CD4-positive, CD25-positive, alpha-beta regulatory T cell (primary cell): Measurements from ENCODE around the gene RASAL2. TPM values are rescaled to one million over a fixed set of nuclear protein-coding genes. Genes with fewer than 3 reads are reported as not detected.

Source experiments
- ATAC-seq, 2 donors: fragments of 150-1000 bp; cut with Tn5 transposase; one replicate each; pipeline ENCODE4 v1.10.0; 2021; ENCODE audit warnings: low read depth in 2 of 2, moderate number of reproducible peaks in 2 of 2, moderate library complexity in 1 of 2
- DNase-seq, 3 donors: peaks; one replicate each; pipeline versions ENCODE4 v3.0.0 to v3.0.0-alpha.2; 2012 to 2022; ENCODE audit warnings: mixed read lengths in 1 of 3
- H3K27ac ChIP-seq: one replicate; pipeline ENCODE4 v1.7.0; 2013; ENCODE audit warnings: mild to moderate bottlenecking, low read length; ENCODE audit not compliant: insufficient read depth, poor library complexity, severe bottlenecking
- H3K27me3 ChIP-seq: one replicate; pipeline ENCODE4 v1.7.0; 2013; ENCODE audit warnings: low read length; ENCODE audit not compliant: control insufficient read depth, insufficient read depth
- H3K36me3 ChIP-seq: one replicate; pipeline ENCODE4 v1.7.0; 2013; ENCODE audit warnings: mild to moderate bottlenecking, low read length, moderate library complexity; ENCODE audit not compliant: control insufficient read depth, insufficient read depth
- H3K4me1 ChIP-seq: 2 replicates; pipeline ENCODE4 v1.7.0; 2013; ENCODE audit warnings: mild to moderate bottlenecking, low read length; ENCODE audit not compliant: insufficient read depth, control insufficient read depth, poor library complexity, severe bottlenecking
- H3K4me3 ChIP-seq: one replicate; pipeline ENCODE4 v1.7.0; 2013; ENCODE audit warnings: low read depth, mild to moderate bottlenecking, low read length, moderate library complexity
- H3K9me3 ChIP-seq, 2 experiments: 1 replicate in 1 of 2; 2 replicates in 1 of 2; pipeline ENCODE4 v1.7.0; 2013; ENCODE audit warnings: low read length in 2 of 2, mild to moderate bottlenecking in 1 of 2, moderate library complexity in 1 of 2; ENCODE audit not compliant: control insufficient read depth in 2 of 2
- H3K27ac Mint-ChIP-seq, 3 donors: one replicate each; pipeline ENCODE4 v1.8.0; 2020 to 2022; ENCODE audit warnings: mild to moderate bottlenecking in 3 of 3, mixed read lengths in 3 of 3, moderate library complexity in 2 of 3
- H3K27me3 Mint-ChIP-seq: one replicate; pipeline ENCODE4 v1.8.0; 2022; ENCODE audit warnings: mild to moderate bottlenecking, mixed read lengths
- H3K36me3 Mint-ChIP-seq: one replicate; pipeline ENCODE4 v1.8.0; 2020; ENCODE audit warnings: mixed read lengths
- H3K4me1 Mint-ChIP-seq, 4 donors: one replicate each; pipeline ENCODE4 v1.8.0; 2020 to 2022; ENCODE audit warnings: mixed read lengths in 4 of 4, mild to moderate bottlenecking in 1 of 4
- H3K4me3 Mint-ChIP-seq, 4 donors: one replicate each; pipeline ENCODE4 v1.8.0; 2020 to 2022; ENCODE audit warnings: mild to moderate bottlenecking in 4 of 4, mixed read lengths in 4 of 4, moderate library complexity in 3 of 4
- H3K9me3 Mint-ChIP-seq, 7 donors: one replicate each; pipeline ENCODE4 v1.8.0; 2020 to 2022; ENCODE audit warnings: mixed read lengths in 7 of 7, mild to moderate bottlenecking in 3 of 7, moderate library complexity in 2 of 7
- polyA plus RNA-seq, 4 donors: library from polyadenylated mRNA; unstranded; fragments of 300-500 nt; fragmentation: Illumina TruSeq; gene quantifications; one replicate each; pipeline ENCODE4 v1.2.3, GENCODE V29; 2021
- total RNA-seq: library from RNA; stranded (reverse); gene quantifications from one replicate; pipeline ENCODE4 v1.2.3, GENCODE V29; 2022

Gene RASAL2
- total and polyA plus RNA-seq, 5 donors from 2014 or later, result not detected

DNA sequence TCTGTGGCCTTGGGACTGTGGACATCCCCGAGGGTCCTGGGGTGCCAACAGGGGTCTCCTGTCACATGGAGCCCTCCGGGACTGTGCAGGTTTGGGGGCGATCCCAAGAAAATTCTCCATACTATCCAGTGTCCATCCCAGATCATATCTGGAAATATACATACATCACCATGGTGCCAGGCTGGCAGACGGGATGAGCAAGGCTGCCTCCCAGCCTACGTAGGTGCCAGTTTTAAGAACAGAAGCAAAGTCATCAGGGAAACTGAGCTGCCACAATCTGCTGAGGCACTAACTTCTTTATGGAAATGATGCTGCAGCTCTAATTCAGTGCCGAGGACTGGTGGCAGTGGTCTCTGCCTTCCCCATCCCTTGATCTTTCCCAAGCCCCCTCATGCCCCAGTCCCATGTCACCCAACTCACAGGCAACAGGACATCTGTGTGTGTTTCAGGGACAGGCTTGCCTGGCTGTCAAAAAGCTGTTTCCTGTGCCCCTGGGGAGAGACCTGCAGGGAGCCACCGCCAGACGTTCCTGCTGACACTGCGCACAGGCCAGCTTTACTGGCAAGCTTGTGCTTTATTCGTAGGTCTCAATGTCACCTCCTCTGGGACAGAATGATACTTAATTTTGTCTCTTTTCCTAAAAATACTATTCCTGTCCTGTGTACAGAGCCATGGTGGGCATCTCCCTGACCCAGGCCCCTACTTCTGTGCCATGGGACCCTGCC lies 434.5 kb downstream of the RASAL2 start:
- H3K9me3 ChIP-seq, result no peaks in the 10 kb centered on the region
- Mint-ChIP-seq H3K9me3 (no peaks in the 10 kb centered on the region), H3K27me3 (no peaks in the 10 kb centered on the region), H3K4me3 (no peak overlapping the region), H3K36me3 (no peaks in the 10 kb centered on the region), H3K4me1 (peaks cover 0 to 2% (median under 1%) of the 10 kb centered on the region in 4 donors), H3K27ac (no peak overlapping the region)
- no peaks in the 10 kb centered on the region for H3K27me3 ChIP-seq
- ATAC-seq (no peak), DNase-seq (no peak)
- no peak overlapping the region for H3K4me3 ChIP-seq
- H3K36me3 ChIP-seq, result no peaks in the 10 kb centered on the region
- H3K4me1 ChIP-seq, result peaks cover 3% of the 10 kb centered on the region
- H3K27ac ChIP-seq, result no peak overlapping the region

DNA sequence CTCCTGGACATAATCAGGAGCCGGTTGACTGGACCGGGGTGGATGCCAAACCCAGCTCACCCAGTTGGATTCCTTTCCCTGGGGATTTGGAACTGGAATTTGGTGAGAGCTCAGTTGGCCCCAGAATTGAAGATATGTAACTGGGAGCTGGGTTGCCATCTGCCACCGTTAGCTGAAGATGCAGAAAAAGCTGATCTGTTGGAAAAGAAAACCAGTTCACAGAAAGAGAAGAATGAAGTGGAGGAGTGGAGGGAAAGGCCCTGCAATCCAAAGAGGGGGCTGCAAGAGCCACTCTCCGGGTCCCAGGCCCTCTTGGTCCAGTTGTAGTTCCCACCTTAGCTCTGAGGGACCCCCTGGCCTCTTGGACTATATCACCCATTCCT lies 435.0 kb downstream of the RASAL2 start:
- Mint-ChIP-seq H3K4me1 (peaks cover 0 to 2% (median under 1%) of the 10 kb centered on the region in 4 donors), H3K4me3 (no peak overlapping the region), H3K27me3 (no peaks in the 10 kb centered on the region), H3K36me3 (no peaks in the 10 kb centered on the region), H3K27ac (peak overlapping the region in 1 of 3 donors; percentile 38), H3K9me3 (no peaks in the 10 kb centered on the region)
- no peak for ATAC-seq
- no peaks in the 10 kb centered on the region for H3K27me3 ChIP-seq
- no peak for DNase-seq
- no peak overlapping the region for H3K27ac ChIP-seq
- H3K4me1 ChIP-seq, result peaks cover 3% of the 10 kb centered on the region
- H3K4me3 ChIP-seq, result no peak overlapping the region
- H3K9me3 ChIP-seq, result no peaks in the 10 kb centered on the region
- H3K36me3 ChIP-seq, result no peaks in the 10 kb centered on the region

DNA sequence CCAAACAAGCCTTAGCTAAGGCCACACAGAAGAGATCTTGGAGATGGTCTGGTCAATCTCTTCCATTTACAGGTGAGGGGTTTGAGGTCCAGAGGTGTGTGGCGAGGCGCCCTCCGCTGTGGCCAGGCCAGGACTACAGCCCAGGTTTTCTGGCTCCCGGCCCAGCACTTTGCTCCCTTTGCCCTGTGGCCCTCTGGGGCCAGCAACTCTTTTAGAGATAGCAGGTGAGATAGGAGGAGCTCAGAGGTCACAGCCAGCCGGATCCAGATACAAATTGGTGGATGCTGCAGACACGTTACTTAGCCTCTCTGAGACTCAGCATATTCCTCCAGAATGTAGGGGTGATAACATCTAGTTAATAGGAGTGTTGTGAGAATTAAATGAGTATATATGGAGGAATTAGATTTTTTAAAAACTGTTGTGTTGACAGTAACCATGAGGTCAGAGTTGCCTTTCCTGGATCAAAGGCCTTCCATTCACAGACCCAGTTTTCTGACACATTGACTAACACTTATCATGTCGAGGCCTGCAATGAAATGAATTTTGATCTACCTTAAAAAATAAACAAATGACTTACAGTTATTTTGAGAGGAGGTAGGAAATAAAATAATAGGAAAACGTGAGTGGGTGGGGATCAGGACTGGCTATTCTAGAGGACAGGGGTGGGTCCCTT lies 435.6 kb downstream of the RASAL2 start:
- Mint-ChIP-seq H3K27me3 (no peaks in the 10 kb centered on the region), H3K36me3 (no peaks in the 10 kb centered on the region), H3K27ac (peak overlapping the region in 1 of 3 donors; percentile 38), H3K9me3 (no peaks in the 10 kb centered on the region), H3K4me3 (no peak overlapping the region), H3K4me1 (peaks cover 0 to 2% (median under 1%) of the 10 kb centered on the region in 4 donors)
- DNase-seq, result no peak
- Histone ChIP-seq H3K9me3 (no peaks in the 10 kb centered on the region), H3K4me1 (peaks cover 3% of the 10 kb centered on the region), H3K4me3 (no peak overlapping the region), H3K27me3 (no peaks in the 10 kb centered on the region), H3K36me3 (no peaks in the 10 kb centered on the region), H3K27ac (no peak overlapping the region)
- no peak for ATAC-seq

DNA sequence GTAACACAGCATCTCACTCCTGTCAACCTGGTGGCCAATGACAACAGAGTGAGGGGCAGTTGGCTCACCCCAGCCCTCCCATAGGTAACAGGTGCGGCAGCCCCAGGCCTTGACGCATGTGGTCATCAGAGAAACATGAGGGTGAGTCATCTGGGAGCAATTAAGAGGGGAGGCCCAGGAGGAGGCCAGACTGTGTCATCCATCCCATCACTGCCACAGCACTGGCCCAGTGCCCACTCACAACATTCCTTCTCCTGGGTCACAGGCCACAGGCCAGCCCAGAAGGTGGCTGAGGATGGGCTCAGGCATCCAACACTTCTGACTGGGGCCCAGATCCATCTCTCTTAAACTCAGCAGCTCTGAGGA lies 436.1 kb downstream of the RASAL2 start:
- DNase-seq, result no peak
- Histone ChIP-seq H3K27me3 (no peaks in the 10 kb centered on the region), H3K9me3 (no peaks in the 10 kb centered on the region), H3K4me3 (no peak overlapping the region), H3K36me3 (no peaks in the 10 kb centered on the region), H3K27ac (no peak overlapping the region), H3K4me1 (peaks cover 3% of the 10 kb centered on the region)
- Mint-ChIP-seq H3K36me3 (no peaks in the 10 kb centered on the region), H3K27ac (peak overlapping the region in 1 of 3 donors; percentile 38), H3K27me3 (no peaks in the 10 kb centered on the region), H3K4me3 (no peak overlapping the region), H3K9me3 (no peaks in the 10 kb centered on the region), H3K4me1 (peaks cover 0 to 2% (median under 1%) of the 10 kb centered on the region in 4 donors)
- no peak for ATAC-seq

DNA sequence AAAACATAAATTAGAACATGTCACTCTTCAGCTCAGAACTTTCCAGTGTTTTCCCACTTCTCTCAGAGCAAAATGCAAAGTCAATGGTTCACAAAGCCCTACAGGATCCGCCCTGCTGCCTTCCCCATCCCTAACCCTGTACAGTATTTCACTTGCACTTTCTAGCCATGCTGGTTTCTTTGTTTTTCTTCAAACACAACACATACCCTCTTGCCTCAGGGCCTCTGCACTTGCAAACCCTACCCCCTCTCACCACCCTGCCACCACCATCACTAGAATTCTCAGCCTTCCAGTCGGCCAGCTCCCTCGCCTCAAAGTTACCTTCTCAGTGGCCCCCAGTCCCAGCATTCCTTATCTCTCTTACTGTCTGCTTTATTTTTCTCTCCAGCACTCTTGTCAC lies 436.6 kb downstream of the RASAL2 start:
- Mint-ChIP-seq H3K27ac (no peak overlapping the region), H3K36me3 (no peaks in the 10 kb centered on the region), H3K9me3 (no peaks in the 10 kb centered on the region), H3K4me3 (no peak overlapping the region), H3K27me3 (peaks cover under 1% of the 10 kb centered on the region), H3K4me1 (peaks cover 0 to 2% (median under 1%) of the 10 kb centered on the region in 4 donors)
- DNase-seq (no peak), ATAC-seq (no peak)
- no peaks in the 10 kb centered on the region for H3K36me3 ChIP-seq
- H3K9me3 ChIP-seq, result no peaks in the 10 kb centered on the region
- no peak overlapping the region for H3K4me3 ChIP-seq
- H3K27me3 ChIP-seq, result no peaks in the 10 kb centered on the region
- H3K27ac ChIP-seq, result no peak overlapping the region
- peaks cover 3% of the 10 kb centered on the region for H3K4me1 ChIP-seq

DNA sequence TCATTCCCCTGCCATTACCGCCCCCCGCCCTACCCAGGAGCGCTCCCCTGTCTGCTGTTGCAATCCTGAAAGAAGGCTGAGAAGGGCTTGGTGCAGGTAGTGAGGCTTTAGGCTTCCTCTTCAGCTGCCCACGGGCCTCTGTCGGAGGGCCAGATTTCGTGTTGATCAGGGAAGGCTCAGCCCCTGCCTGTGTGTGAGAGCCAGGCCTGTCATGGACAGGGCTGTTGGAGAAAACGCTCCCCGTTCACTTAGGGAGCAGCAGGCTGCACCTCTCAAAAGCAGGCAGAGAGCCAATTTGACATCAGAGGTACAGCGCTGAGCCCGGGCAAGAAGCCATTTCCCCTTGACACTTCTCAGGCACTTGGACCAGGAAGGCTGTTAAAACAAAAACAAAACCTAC lies 438.0 kb downstream of the RASAL2 start:
- Histone ChIP-seq H3K4me3 (no peak overlapping the region), H3K36me3 (no peaks in the 10 kb centered on the region), H3K27ac (no peak overlapping the region), H3K9me3 (no peaks in the 10 kb centered on the region), H3K4me1 (peaks cover 3% of the 10 kb centered on the region), H3K27me3 (no peaks in the 10 kb centered on the region)
- DNase-seq (no peak), ATAC-seq (peak in 1 of 2 donors; percentile 29)
- no peak overlapping the region for H3K27ac Mint-ChIP-seq
- H3K9me3 Mint-ChIP-seq, result no peaks in the 10 kb centered on the region
- H3K4me3 Mint-ChIP-seq, result peak overlapping the region in 1 of 4 donors; percentile 25
- H3K27me3 Mint-ChIP-seq, result peaks cover 5% of the 10 kb centered on the region
- peaks cover 0 to 2% (median under 1%) of the 10 kb centered on the region in 4 donors for H3K4me1 Mint-ChIP-seq
- no peaks in the 10 kb centered on the region for H3K36me3 Mint-ChIP-seq

DNA sequence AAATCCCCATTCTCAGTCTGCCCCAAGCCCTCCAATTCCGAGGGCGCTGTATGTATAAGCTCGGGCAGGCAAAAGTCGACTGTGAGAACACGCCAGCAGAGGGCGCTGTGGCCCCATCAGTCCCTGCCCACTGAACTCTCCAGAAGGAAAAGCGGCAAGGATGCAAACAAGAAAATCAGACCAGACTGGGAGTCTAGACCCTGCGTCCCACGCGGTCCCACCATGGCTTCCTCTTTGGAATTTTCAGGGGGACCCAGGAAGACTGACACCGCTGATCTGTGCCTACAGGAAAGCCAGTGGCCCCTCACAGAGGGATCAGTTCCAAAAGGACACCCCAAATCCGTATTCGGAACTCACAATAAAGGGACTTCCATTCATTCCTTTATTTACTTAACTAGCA lies 438.5 kb downstream of the RASAL2 start:
- H3K27ac Mint-ChIP-seq, result no peak overlapping the region
- H3K4me1 ChIP-seq, result peaks cover 3% of the 10 kb centered on the region
- H3K9me3 Mint-ChIP-seq, result no peaks in the 10 kb centered on the region
- no peaks in the 10 kb centered on the region for H3K36me3 Mint-ChIP-seq
- H3K27ac ChIP-seq, result no peak overlapping the region
- H3K4me3 Mint-ChIP-seq, result peak overlapping the region in 1 of 4 donors; percentile 25
- no peaks in the 10 kb centered on the region for H3K9me3 ChIP-seq
- H3K4me3 ChIP-seq, result no peak overlapping the region
- ATAC-seq (peak; percentile 73 to 74), DNase-seq (peak; percentile 42 to 64 (median 61))
- peaks cover 0 to 2% (median under 1%) of the 10 kb centered on the region in 4 donors for H3K4me1 Mint-ChIP-seq
- H3K27me3 ChIP-seq, result no peaks in the 10 kb centered on the region
- no peaks in the 10 kb centered on the region for H3K36me3 ChIP-seq
- peaks cover 5% of the 10 kb centered on the region for H3K27me3 Mint-ChIP-seq
